Measurements from ENCODE around the gene C5. TPM values are rescaled to one million over a fixed set of nuclear protein-coding genes. Genes with fewer than 3 reads are reported as not detected.

C5 gene
- total RNA-seq, 1 experiment from 2014 or later, result 4.2 TPM

GRCh38 chr9:120904978-120905301 is 145.1 kb downstream of the C5 start:
- Mint-ChIP-seq H3K4me3 (ENCODE audit: unreplicated experiment) (no peak overlapping the region), H3K27ac (ENCODE audit: low read depth, unreplicated experiment) (no peak overlapping the region), H3K36me3 (ENCODE audit: insufficient read depth, unreplicated experiment) (no peaks in the 10 kb centered on the region), H3K4me1 (ENCODE audit: insufficient read depth, unreplicated experiment) (no peaks in the 10 kb centered on the region), H3K9me3 (ENCODE audit: unreplicated experiment) (no peaks in the 10 kb centered on the region), H3K27me3 (ENCODE audit: insufficient read depth, unreplicated experiment) (no peaks in the 10 kb centered on the region)
- ChIA-PET CTCF (interaction anchor here (1.6 kb wide), 1 partner anchor 155 kb away, joined by 4 read pairs; no protein-coding TSS in a partner anchor), POLR2A (no interaction called here)
- no TSS peak for BruUV-seq (replicated peaks)
- intact Hi-C loops (cut with micrococcal nuclease), result no loop called here
- no peak for TF ChIP-seq CTCF (IDR thresholded peaks at IDR 0.05; ENCODE audit: unreplicated experiment)
- DNase-seq (ENCODE audit: unreplicated experiment), result no peak

GRCh38 chr9:120904061-120904977 is 145.8 kb downstream of the C5 start:
- ChIA-PET POLR2A (no interaction called here), CTCF (interaction anchor here (1.0 to 1.6 kb wide), 2 partner anchors 33 to 155 kb away, joined by 3 to 4 read pairs; no protein-coding TSS in a partner anchor)
- H3K27me3 Mint-ChIP-seq (ENCODE audit: insufficient read depth, unreplicated experiment), result no peaks in the 10 kb centered on the region
- no peak overlapping the region for H3K4me3 Mint-ChIP-seq (ENCODE audit: unreplicated experiment)
- no peaks in the 10 kb centered on the region for H3K4me1 Mint-ChIP-seq (ENCODE audit: insufficient read depth, unreplicated experiment)
- intact Hi-C loops (cut with micrococcal nuclease), result no loop called here
- no peaks in the 10 kb centered on the region for H3K36me3 Mint-ChIP-seq (ENCODE audit: insufficient read depth, unreplicated experiment)
- no peak overlapping the region for H3K27ac Mint-ChIP-seq (ENCODE audit: low read depth, unreplicated experiment)
- H3K9me3 Mint-ChIP-seq (ENCODE audit: unreplicated experiment), result no peaks in the 10 kb centered on the region
- DNase-seq (ENCODE audit: unreplicated experiment), result no peak
- no peak for TF ChIP-seq CTCF (IDR thresholded peaks at IDR 0.05; ENCODE audit: unreplicated experiment)
- no TSS peak for BruUV-seq (replicated peaks)

GRCh38 chr9:120902569-120903535 is 147.2 kb downstream of the C5 start:
- Mint-ChIP-seq H3K4me3 (ENCODE audit: unreplicated experiment) (no peak overlapping the region), H3K27me3 (ENCODE audit: insufficient read depth, unreplicated experiment) (no peaks in the 10 kb centered on the region), H3K9me3 (ENCODE audit: unreplicated experiment) (no peaks in the 10 kb centered on the region), H3K27ac (ENCODE audit: low read depth, unreplicated experiment) (no peak overlapping the region), H3K36me3 (ENCODE audit: insufficient read depth, unreplicated experiment) (no peaks in the 10 kb centered on the region), H3K4me1 (ENCODE audit: insufficient read depth, unreplicated experiment) (no peaks in the 10 kb centered on the region)
- no peak for DNase-seq (ENCODE audit: unreplicated experiment)
- no peak for TF ChIP-seq CTCF (IDR thresholded peaks at IDR 0.05; ENCODE audit: unreplicated experiment)
- POLR2A ChIA-PET, result no interaction called here
- CTCF ChIA-PET, result interaction anchor here (0.6 to 1.0 kb wide), 2 partner anchors 13 to 148 kb away, joined by 3 to 5 read pairs; partner anchors contain the start of gene C5
- BruUV-seq (replicated peaks), result no TSS peak
- intact Hi-C loops (cut with micrococcal nuclease), result no loop called here

Other genes starting within 250 kb of the C5 start
- 71.0 and 91.0 TPM in 2 replicates for gene PSMD5, start 207.4 kb downstream of the C5 start, total RNA-seq (2022)
- 39.6 and 61.0 TPM in 2 replicates for gene PHF19, start 173.1 kb downstream of the C5 start, total RNA-seq (2022)
- 0.84 and 1.2 TPM in 2 replicates for gene TRAF1, start 123.5 kb downstream of the C5 start, total RNA-seq (2022)
- gene CNTRL, start 24.7 kb upstream of the C5 start, total RNA-seq (2022), result 11.6 and 18.9 TPM in 2 replicates
- gene RAB14, start 151.6 kb upstream of the C5 start, total RNA-seq (2022), result 65.8 and 77.0 TPM in 2 replicates
- gene GSN, start 217.9 kb upstream of the C5 start, total RNA-seq (2022), result 21.9 and 24.9 TPM in 2 replicates